Loucy (cell line): ENCODE data around the gene F2RL2.

Experiments
- EZH2phosphoT487 ChIP-seq: fragments of 200-600 bp; IDR thresholded peaks from 2 replicates; pipeline ENCODE4 v1.6.1; 2018; ENCODE audit warnings: antibody characterized with exemption, mild to moderate bottlenecking, moderate library complexity, borderline replicate concordance
- TF ChIP-seq, protein P1 (sequence below): fragments of 200-600 bp; sonication (generic); conservative IDR thresholded peaks from 2 replicates; pipeline ENCODE4 v1.5.1; 2014; ENCODE audit warnings: mild to moderate bottlenecking, antibody characterized with exemption, low read length

DNA sequence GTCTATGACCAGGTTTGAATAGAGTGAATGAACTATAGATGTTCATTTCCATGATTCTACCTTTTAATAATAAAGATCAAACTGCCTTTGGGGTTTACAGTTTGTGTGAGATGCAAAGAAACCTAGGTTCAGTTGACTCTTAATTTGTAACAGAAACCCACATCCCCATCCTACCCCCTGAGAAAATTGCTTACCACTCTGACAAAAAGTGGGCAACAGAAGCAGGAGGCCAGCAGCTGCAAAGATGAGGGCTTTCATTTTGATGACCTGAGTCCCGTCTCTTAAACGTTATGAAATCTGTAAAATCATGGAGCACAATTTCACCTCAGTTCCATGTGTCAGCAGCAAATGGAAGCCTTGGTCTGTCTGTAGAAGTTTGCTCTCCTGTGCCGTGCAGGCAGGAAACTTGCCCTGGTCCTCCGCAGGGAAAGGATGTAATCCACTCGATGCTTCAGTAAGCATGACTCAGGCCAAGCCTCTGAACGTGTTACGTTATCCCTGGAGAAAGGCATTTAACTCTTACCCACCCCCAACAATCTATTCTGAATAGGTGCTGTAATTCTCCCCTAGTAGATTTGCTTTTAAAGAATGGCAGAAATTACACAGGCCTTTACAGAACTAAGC, at the start of gene F2RL2:
- TF ChIP-seq, protein P1, sequence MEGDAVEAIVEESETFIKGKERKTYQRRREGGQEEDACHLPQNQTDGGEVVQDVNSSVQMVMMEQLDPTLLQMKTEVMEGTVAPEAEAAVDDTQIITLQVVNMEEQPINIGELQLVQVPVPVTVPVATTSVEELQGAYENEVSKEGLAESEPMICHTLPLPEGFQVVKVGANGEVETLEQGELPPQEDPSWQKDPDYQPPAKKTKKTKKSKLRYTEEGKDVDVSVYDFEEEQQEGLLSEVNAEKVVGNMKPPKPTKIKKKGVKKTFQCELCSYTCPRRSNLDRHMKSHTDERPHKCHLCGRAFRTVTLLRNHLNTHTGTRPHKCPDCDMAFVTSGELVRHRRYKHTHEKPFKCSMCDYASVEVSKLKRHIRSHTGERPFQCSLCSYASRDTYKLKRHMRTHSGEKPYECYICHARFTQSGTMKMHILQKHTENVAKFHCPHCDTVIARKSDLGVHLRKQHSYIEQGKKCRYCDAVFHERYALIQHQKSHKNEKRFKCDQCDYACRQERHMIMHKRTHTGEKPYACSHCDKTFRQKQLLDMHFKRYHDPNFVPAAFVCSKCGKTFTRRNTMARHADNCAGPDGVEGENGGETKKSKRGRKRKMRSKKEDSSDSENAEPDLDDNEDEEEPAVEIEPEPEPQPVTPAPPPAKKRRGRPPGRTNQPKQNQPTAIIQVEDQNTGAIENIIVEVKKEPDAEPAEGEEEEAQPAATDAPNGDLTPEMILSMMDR: no peak
- TF ChIP-seq EZH2phosphoT487: no peak
